Measurements from ENCODE around the gene PSPC1. TPM values are rescaled to one million over a fixed set of nuclear protein-coding genes. Genes with fewer than 3 reads are reported as not detected.

Gene PSPC1
- total and polyA plus RNA-seq, 2 of the 13 experiments (the other 11 are each of a cell fraction or from before 2014, with no cell fraction given): 33.5 to 94.0 TPM

DNA sequence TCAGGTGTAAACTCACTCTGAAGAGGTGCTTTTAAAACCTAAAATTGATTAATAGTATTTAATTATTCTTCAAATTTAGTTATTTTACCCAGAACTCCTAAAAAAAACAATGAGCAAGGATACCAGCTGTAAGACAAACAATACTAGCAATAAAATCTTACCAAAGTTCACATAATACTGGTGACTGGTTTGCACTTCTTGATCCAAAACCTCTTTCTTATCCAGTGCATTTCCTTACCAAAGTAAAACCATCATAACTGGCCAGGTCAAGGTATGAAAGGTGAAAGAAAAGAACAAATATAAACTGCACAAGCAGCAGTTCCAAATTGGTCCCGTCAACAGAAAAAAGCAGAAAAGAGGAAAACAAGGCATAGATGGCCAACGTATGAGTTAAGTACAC, 62.7 kb downstream of the PSPC1 start:
- H3K79me2 ChIP-seq (ENCODE audit: insufficient read depth, low read length): peaks cover 11% of the 10 kb centered on the region
- H3K27me3 ChIP-seq (ENCODE audit: control insufficient read depth in 1 of 2, insufficient read depth in 2 of 2, low read length in 2 of 2): no peaks in the 10 kb centered on the region
- H3K9ac ChIP-seq (ENCODE audit: insufficient read depth, low read depth, low read length): no peak overlapping the region
- POLR2A ChIA-PET: no interaction called here
- DNase-seq (ENCODE audit: low spot score) (no peak), ATAC-seq (no peak), FAIRE-seq (no peak)
- no TSS peak for BruUV-seq (replicated peaks)
- in situ Hi-C loops (cut with HindIII; ENCODE audit: extremely low pct_ligation_motif_present, low pct_unique_long_range_greater_than_20kb): no loop called here
- H3K27ac ChIP-seq (ENCODE audit: extremely low read length, insufficient read depth, low read length): no peak overlapping the region
- no peaks in the 10 kb centered on the region for H3K4me1 ChIP-seq (ENCODE audit: insufficient read depth, low read length)
- CTCF ChIA-PET (ENCODE audit: low intra/inter-chr PET ratio, low total read pairs): no interaction called here
- no peak for TF ChIP-seq MED13 (CRISPR knock-in tag; IDR thresholded peaks at IDR 0.05)
- TF ChIP-seq ZNF234 (CRISPR knock-in tag; conservative IDR thresholded peaks at IDR 0.05): no peak
- TF ChIP-seq, protein P1, sequence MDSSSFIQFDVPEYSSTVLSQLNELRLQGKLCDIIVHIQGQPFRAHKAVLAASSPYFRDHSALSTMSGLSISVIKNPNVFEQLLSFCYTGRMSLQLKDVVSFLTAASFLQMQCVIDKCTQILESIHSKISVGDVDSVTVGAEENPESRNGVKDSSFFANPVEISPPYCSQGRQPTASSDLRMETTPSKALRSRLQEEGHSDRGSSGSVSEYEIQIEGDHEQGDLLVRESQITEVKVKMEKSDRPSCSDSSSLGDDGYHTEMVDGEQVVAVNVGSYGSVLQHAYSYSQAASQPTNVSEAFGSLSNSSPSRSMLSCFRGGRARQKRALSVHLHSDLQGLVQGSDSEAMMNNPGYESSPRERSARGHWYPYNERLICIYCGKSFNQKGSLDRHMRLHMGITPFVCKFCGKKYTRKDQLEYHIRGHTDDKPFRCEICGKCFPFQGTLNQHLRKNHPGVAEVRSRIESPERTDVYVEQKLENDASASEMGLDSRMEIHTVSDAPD (CRISPR knock-in tag; IDR thresholded peaks at IDR 0.05): no peak
- TF ChIP-seq ZNF282 (IDR thresholded peaks at IDR 0.05; ENCODE audit: partially characterized antibody): no peak
- no peak for TF ChIP-seq TBX3 (IDR thresholded peaks at IDR 0.05; ENCODE audit: borderline replicate concordance)
- TF ChIP-seq SRF (IDR thresholded peaks at IDR 0.05; ENCODE audit: low read depth, low read length): no peak
- TF ChIP-seq FOXM1 (CRISPR knock-in tag; IDR thresholded peaks at IDR 0.05): no peak
- no peak for TF ChIP-seq ZSCAN30 (CRISPR knock-in tag; IDR thresholded peaks at IDR 0.05)
- no peak for TF ChIP-seq ZNF772 (CRISPR knock-in tag; IDR thresholded peaks at IDR 0.05)
- TF ChIP-seq, protein P2, sequence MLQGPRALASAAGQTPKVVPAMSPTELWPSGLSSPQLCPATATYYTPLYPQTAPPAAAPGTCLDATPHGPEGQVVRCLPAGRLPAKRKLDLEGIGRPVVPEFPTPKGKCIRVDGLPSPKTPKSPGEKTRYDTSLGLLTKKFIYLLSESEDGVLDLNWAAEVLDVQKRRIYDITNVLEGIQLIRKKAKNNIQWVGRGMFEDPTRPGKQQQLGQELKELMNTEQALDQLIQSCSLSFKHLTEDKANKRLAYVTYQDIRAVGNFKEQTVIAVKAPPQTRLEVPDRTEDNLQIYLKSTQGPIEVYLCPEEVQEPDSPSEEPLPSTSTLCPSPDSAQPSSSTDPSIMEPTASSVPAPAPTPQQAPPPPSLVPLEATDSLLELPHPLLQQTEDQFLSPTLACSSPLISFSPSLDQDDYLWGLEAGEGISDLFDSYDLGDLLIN (CRISPR knock-in tag; IDR thresholded peaks at IDR 0.05; ENCODE audit: borderline replicate concordance): no peak
- TF ChIP-seq, protein P3, sequence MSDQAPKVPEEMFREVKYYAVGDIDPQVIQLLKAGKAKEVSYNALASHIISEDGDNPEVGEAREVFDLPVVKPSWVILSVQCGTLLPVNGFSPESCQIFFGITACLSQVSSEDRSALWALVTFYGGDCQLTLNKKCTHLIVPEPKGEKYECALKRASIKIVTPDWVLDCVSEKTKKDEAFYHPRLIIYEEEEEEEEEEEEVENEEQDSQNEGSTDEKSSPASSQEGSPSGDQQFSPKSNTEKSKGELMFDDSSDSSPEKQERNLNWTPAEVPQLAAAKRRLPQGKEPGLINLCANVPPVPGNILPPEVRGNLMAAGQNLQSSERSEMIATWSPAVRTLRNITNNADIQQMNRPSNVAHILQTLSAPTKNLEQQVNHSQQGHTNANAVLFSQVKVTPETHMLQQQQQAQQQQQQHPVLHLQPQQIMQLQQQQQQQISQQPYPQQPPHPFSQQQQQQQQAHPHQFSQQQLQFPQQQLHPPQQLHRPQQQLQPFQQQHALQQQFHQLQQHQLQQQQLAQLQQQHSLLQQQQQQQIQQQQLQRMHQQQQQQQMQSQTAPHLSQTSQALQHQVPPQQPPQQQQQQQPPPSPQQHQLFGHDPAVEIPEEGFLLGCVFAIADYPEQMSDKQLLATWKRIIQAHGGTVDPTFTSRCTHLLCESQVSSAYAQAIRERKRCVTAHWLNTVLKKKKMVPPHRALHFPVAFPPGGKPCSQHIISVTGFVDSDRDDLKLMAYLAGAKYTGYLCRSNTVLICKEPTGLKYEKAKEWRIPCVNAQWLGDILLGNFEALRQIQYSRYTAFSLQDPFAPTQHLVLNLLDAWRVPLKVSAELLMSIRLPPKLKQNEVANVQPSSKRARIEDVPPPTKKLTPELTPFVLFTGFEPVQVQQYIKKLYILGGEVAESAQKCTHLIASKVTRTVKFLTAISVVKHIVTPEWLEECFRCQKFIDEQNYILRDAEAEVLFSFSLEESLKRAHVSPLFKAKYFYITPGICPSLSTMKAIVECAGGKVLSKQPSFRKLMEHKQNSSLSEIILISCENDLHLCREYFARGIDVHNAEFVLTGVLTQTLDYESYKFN (CRISPR knock-in tag; conservative IDR thresholded peaks at IDR 0.05): no peak
- no peak for TF ChIP-seq ZNF225 (CRISPR knock-in tag; IDR thresholded peaks at IDR 0.05)
- TF ChIP-seq, protein P4, sequence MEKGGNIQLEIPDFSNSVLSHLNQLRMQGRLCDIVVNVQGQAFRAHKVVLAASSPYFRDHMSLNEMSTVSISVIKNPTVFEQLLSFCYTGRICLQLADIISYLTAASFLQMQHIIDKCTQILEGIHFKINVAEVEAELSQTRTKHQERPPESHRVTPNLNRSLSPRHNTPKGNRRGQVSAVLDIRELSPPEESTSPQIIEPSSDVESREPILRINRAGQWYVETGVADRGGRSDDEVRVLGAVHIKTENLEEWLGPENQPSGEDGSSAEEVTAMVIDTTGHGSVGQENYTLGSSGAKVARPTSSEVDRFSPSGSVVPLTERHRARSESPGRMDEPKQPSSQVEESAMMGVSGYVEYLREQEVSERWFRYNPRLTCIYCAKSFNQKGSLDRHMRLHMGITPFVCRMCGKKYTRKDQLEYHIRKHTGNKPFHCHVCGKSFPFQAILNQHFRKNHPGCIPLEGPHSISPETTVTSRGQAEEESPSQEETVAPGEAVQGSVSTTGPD (CRISPR knock-in tag; IDR thresholded peaks at IDR 0.05): no peak
- no peak for TF ChIP-seq TEAD3 (CRISPR knock-in tag; optimal IDR thresholded peaks at IDR 0.05; ENCODE audit: borderline replicate concordance)
- TF ChIP-seq SIX1 (CRISPR knock-in tag; IDR thresholded peaks at IDR 0.05; ENCODE audit: borderline replicate concordance): no peak
- no peak for TF ChIP-seq NFE2L1 (CRISPR knock-in tag; IDR thresholded peaks at IDR 0.05; ENCODE audit: borderline replicate concordance)
- no peak for TF ChIP-seq ZNF678 (CRISPR knock-in tag; IDR thresholded peaks at IDR 0.05)
- TF ChIP-seq TCF7 (IDR thresholded peaks at IDR 0.05; ENCODE audit: low read depth): no peak
- TF ChIP-seq ZNF572 (CRISPR knock-in tag; IDR thresholded peaks at IDR 0.05): no peak
- TF ChIP-seq, protein P5, sequence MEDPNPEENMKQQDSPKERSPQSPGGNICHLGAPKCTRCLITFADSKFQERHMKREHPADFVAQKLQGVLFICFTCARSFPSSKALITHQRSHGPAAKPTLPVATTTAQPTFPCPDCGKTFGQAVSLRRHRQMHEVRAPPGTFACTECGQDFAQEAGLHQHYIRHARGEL (CRISPR knock-in tag; IDR thresholded peaks at IDR 0.05): no peak
- H3K4me2 ChIP-seq (ENCODE audit: low read depth, low read length): no peak overlapping the region
- no peak overlapping the region for H3K4me3 ChIP-seq (replicated peaks in 1 of 3; ENCODE audit: insufficient read depth in 1 of 3, low read depth in 2 of 3, low read length in 3 of 3)
- 95% methylated on average over 2 of the region's 2 CpGs for WGBS (ENCODE audit: low lambda C conversion rate)
- H4K20me1 ChIP-seq (ENCODE audit: insufficient read depth, low read length): no peaks in the 10 kb centered on the region
- peaks cover 0 to 28% of the 10 kb centered on the region in 2 experiments; a peak in 4 of 5 replicates for H3K36me3 ChIP-seq (replicated peaks in 1 of 2; ENCODE audit: control insufficient read depth in 1 of 2, insufficient read depth in 2 of 2, low read length in 2 of 2)
- intact Hi-C loops (cut with micrococcal nuclease; ENCODE audit: unreplicated experiment): no loop called here
- no peaks in the 10 kb centered on the region for H3K9me3 ChIP-seq (ENCODE audit: low read length)
- no peak overlapping the region for H2AFZ ChIP-seq (ENCODE audit: low read length)
